ENCODE measurements around the gene MED26. TPM values are rescaled to one million over a fixed set of nuclear protein-coding genes. Genes with fewer than 3 reads are reported as not detected.

Gene MED26
- total and polyA plus RNA-seq, 2 experiments from 2014 or later, result 7.4 to 15.4 TPM

GRCh38 chr19:16594681-16595091, 33.3 kb downstream of the MED26 start:
- H2AFZ ChIP-seq, result no peak overlapping the region
- TF ChIP-seq EZH2 (IDR thresholded peaks at IDR 0.05; ENCODE audit: low read depth, unreplicated experiment) (no peak), STAT1 (IDR thresholded peaks at IDR 0.05; ENCODE audit: unreplicated experiment) (no peak), JUNB (IDR thresholded peaks at IDR 0.05; ENCODE audit: unreplicated experiment) (no peak), ZNF114 (CRISPR knock-in tag; IDR thresholded peaks at IDR 0.05) (no peak), ZNF462 (CRISPR knock-in tag; IDR thresholded peaks at IDR 0.05) (no peak), ZNF331 (CRISPR knock-in tag; IDR thresholded peaks at IDR 0.05; ENCODE audit: low read depth) (no peak), NANOG (IDR thresholded peaks at IDR 0.05; ENCODE audit: borderline replicate concordance) (no peak), ETS1 (IDR thresholded peaks at IDR 0.05) (no peak), CTCF (conservative IDR thresholded peaks at IDR 0.05; ENCODE audit: low read depth in 2 of 2) (no peak), REST (IDR thresholded peaks at IDR 0.05; ENCODE audit: unreplicated experiment) (no peak), POLR2AphosphoS5 (IDR thresholded peaks at IDR 0.05; ENCODE audit: low read depth) (no peak), CREB1 (CRISPR knock-in tag; IDR thresholded peaks at IDR 0.05; ENCODE audit: low read depth) (no peak), EZH2phosphoT487 (IDR thresholded peaks at IDR 0.05; ENCODE audit: unreplicated experiment) (no peak)
- no peaks in the 10 kb centered on the region for H3K9me2 ChIP-seq (ENCODE audit: insufficient read depth)
- no peak for ATAC-seq
- H3K4me3 ChIP-seq, result no peak overlapping the region
- no peaks in the 10 kb centered on the region for H3K27me3 ChIP-seq (ENCODE audit: insufficient read depth)
- H3K27ac ChIP-seq (ENCODE audit: low read depth), result no peak overlapping the region
- no peak overlapping the region for H3K4me2 ChIP-seq
- no peak for DNase-seq (ENCODE audit: low spot score)
- Mint-ChIP-seq H3K36me3 (ENCODE audit: low read depth) (no peaks in the 10 kb centered on the region; the same call in 2 of the 3 replicates), H3K27ac (peak overlapping the region; percentile 26; the same call in 1 of the 2 replicates), H3K9me3 (no peaks in the 10 kb centered on the region; the same call in 2 of the 3 replicates), H3K27me3 (ENCODE audit: insufficient read depth, low read depth, poor library complexity) (peaks cover 7% of the 10 kb centered on the region), H3K4me1 (peaks cover 25% of the 10 kb centered on the region), H3K4me3 (no peak overlapping the region)
- H3K36me3 ChIP-seq (ENCODE audit: insufficient read depth), result no peaks in the 10 kb centered on the region
- H4K20me1 ChIP-seq (replicated peaks; ENCODE audit: insufficient read depth), result peaks cover 68% of the 10 kb centered on the region
- no peaks in the 10 kb centered on the region for H3F3A ChIP-seq (replicated peaks; ENCODE audit: low read depth)
- H3K79me2 ChIP-seq (replicated peaks; ENCODE audit: insufficient read depth), result peaks cover 96% of the 10 kb centered on the region
- peaks cover 7% of the 10 kb centered on the region; the same call in 1 of the 2 replicates for H3K4me1 ChIP-seq (ENCODE audit: insufficient read depth)
